GM21423 (cell line): ENCODE measurements around the gene AP3B1.

Experiments
- ATAC-seq: cut with Tn5 transposase; IDR thresholded peaks from one replicate; pipeline ENCODE4 v1.9.1; 2021; ENCODE audit warnings: mild to moderate bottlenecking, moderate library complexity; ENCODE audit not compliant: unreplicated experiment

AP3B1 gene

GRCh38 chr5:78289911-78290310, 4.6 kb downstream of the AP3B1 start:
- ATAC-seq: no peak

GRCh38 chr5:78288246-78288645, 6.3 kb downstream of the AP3B1 start:
- no peak for ATAC-seq

GRCh38 chr5:78287833-78288232, 6.7 kb downstream of the AP3B1 start:
- ATAC-seq: no peak

- ATAC-seq: no peak
Observed at GRCh38 chr5:78287169-78287568, 7.3 kb downstream of the AP3B1 start.

GRCh38 chr5:78286290-78286689, 8.2 kb downstream of the AP3B1 start:
- ATAC-seq: no peak

GRCh38 chr5:78283802-78284201, 10.7 kb downstream of the AP3B1 start:
- no peak for ATAC-seq

- no peak for ATAC-seq
Observed at GRCh38 chr5:78283105-78283504, 11.4 kb downstream of the AP3B1 start.

GRCh38 chr5:78280261-78280660, 14.2 kb downstream of the AP3B1 start:
- no peak for ATAC-seq

GRCh38 chr5:78279194-78279593, 15.3 kb downstream of the AP3B1 start:
- no peak for ATAC-seq

- no peak for ATAC-seq
Observed at GRCh38 chr5:78277715-78278114, 16.8 kb downstream of the AP3B1 start.

- no peak for ATAC-seq
Observed at GRCh38 chr5:78275998-78276543, 18.4 kb downstream of the AP3B1 start.

GRCh38 chr5:78274540-78275197, 19.8 kb downstream of the AP3B1 start:
- ATAC-seq: no peak

GRCh38 chr5:78273436-78273835, 21.1 kb downstream of the AP3B1 start:
- no peak for ATAC-seq

GRCh38 chr5:78271766-78272165, 22.7 kb downstream of the AP3B1 start:
- no peak for ATAC-seq

GRCh38 chr5:78269088-78269703, 25.3 kb downstream of the AP3B1 start:
- ATAC-seq: no peak

GRCh38 chr5:78268356-78268755, 26.1 kb downstream of the AP3B1 start:
- ATAC-seq: no peak

GRCh38 chr5:78265163-78265562, 29.3 kb downstream of the AP3B1 start:
- ATAC-seq: no peak

GRCh38 chr5:78264600-78264999, 29.9 kb downstream of the AP3B1 start:
- no peak for ATAC-seq

- no peak for ATAC-seq
Observed at GRCh38 chr5:78260771-78261170, 33.7 kb downstream of the AP3B1 start.

GRCh38 chr5:78253201-78253600, 41.3 kb downstream of the AP3B1 start:
- no peak for ATAC-seq

- no peak for ATAC-seq
Observed at GRCh38 chr5:78252715-78253114, 41.8 kb downstream of the AP3B1 start.

GRCh38 chr5:78251663-78252284, 42.7 kb downstream of the AP3B1 start:
- ATAC-seq: no peak
